GM18505 (cell line): ENCODE results near the gene MATN3.

Experiments used
- ATAC-seq: cut with Tn5 transposase; IDR thresholded peaks from one replicate; pipeline ENCODE4 v1.9.1; 2021; ENCODE audit not compliant: unreplicated experiment
- POLR2A ChIP-seq: IDR thresholded peaks from 4 replicates; pipeline ENCODE4 v1.6.1; 2011; ENCODE audit warnings: borderline replicate concordance; ENCODE audit not compliant: insufficient read depth, insufficient read length; ENCODE audit errors: extremely low read depth

The MATN3 gene

DNA sequence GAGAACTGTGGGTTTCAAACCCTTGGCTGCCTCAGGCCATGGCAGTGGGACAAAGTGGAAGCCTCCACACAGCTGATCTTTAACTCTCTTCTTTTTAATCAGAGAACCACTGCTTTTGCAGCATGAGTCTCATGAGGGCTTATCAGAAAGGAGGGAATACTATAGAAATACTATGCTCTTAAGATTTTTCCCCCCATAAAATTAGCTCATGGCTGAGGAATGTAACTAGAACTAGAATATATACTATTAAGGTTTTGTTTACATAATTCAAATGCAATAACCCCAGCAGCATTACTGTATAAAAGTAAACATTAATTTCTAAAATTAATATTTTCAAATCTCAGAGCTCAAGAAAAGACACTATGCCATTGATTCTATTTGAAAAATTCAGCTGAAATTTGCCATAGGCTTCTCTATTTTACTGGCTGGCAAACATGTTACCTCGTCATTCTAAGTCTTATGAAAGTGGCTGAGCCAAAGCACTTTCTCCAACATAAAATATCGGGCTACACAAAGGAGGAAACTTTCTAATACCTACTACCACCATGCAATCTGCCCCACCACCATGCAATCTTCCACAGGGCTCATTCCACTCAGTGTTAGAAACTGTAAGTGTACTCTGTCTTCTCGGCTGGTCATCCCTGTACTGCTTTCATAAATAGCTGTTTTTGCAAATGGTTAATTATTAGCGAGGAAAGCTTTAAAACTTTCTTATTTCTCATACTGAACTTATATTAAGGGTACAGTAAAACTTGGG lies 65.1 kb downstream of the MATN3 start:
- no peak for TF ChIP-seq POLR2A
- no peak for ATAC-seq

DNA sequence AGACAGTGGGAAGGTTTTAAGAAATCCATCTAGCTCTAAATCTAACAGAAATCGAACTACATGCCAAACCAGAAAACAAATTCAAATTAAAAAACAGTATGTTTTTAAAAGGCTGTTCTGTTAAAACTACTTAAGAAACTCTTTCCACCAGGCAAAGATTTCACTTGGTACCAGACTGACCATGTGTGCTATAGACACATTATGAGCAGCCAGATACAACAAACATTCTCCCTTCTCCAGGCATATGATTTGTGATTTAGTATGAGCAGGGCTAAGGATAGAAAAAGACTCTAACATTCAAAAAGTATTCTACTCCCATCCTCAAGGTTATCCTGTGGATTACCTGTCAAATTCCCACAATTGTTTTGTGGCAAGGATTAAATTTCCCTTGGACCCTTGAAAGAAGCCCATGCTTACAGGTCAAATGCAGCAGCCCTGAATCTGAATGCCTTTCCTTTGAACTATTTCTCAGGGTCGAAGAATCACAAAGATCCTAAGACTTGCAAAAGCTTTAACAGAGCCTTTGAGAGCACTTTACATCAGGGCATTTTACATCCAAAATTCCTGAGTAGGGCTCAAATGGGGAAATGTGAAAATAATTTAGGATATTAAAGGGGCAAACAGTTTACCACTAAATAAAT lies 68.1 kb downstream of the MATN3 start:
- no peak for ATAC-seq
- no peak for TF ChIP-seq POLR2A

DNA sequence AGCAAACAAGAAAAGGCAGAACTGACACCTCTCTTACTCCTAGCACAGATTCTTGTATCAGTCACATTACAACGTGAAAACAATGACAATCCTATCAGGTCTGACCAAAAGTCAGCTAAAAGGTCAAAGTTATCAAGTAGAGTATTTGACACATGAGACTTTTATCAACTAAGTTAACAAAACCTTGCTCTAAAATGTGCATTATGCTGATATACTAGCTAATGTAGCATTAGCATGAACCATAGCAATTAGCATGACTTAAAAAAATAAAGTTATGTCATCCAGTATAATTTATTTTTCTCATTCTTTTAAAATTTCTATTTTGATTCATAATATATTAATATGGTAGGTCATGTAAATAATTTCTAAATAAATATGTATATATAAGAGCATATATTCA lies 69.3 kb downstream of the MATN3 start:
- no peak for TF ChIP-seq POLR2A
- no peak for ATAC-seq

GRCh38 chr2:19942199-19942598 lies 70.3 kb downstream of the MATN3 start:
- no peak for TF ChIP-seq POLR2A
- no peak for ATAC-seq
